Right kidney (tissue), 1 donor: Measurements from ENCODE around the gene ATP1B1.

Source experiments
- DNase-seq: peaks from one replicate; pipeline ENCODE4 v3.0.0-alpha.2; 2016

Gene ATP1B1

DNA sequence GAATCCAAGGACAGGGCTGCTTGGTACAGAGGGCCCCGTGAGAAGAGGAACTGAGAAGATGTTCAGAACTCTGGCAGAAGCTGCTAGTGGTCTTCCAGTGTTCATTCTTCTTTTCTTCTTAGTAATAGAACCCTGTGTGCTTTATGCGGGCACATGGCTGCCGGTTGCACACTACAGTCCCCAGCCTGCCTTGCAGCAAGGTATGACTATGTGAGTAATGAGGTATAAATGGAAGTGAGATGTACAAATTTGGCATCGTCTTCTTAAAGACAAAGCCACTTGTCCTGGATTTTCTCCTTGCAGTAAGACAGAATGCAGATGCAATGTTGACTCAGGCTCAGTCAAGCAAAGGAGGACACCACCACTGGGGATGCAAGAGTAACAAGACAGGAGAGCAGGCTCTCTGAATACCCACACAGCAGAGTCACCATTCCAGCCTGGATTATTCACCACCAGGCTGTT, 15.0 kb upstream of the ATP1B1 start:
- no peak for DNase-seq

DNA sequence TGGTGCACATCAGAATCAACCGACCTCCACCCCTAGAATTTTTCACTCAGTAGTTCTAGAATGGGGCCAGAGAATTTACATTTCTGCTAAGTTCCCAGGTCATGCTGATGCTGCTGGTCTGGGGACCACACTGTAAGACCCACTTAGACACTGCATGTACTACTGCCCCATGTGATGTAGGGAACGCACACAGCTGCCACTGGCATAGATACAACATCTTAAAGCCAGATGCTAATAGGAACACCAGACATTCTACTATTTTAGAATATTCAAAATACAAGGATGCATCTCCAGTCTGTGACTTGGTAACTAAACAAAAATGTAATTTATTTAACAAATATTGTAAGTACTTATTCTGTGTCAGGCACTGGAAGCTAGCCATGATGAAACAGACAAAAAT, 14.1 kb upstream of the ATP1B1 start:
- no peak for DNase-seq

GRCh38 chr1:169094897-169095569, 11.5 kb upstream of the ATP1B1 start:
- DNase-seq = no peak

DNA sequence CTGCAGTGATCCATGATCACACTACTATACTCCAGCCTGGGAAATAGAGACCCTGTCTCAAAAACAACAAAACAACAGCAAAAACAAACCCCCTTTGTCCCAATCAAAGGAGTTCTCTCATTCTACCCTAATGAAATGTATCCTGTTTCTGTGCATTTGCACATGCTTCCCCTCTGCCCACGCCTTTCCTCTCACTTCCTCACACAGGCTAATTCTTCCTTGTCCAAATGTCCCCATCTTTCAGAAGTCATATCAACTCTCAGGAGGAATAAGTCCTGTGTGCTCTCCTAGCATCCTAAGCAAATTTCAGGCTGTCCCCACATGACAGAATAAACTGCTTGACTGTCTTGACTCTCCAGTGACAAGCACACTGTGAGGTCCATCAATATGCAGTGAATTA, 8.1 kb upstream of the ATP1B1 start:
- no peak for DNase-seq

DNA sequence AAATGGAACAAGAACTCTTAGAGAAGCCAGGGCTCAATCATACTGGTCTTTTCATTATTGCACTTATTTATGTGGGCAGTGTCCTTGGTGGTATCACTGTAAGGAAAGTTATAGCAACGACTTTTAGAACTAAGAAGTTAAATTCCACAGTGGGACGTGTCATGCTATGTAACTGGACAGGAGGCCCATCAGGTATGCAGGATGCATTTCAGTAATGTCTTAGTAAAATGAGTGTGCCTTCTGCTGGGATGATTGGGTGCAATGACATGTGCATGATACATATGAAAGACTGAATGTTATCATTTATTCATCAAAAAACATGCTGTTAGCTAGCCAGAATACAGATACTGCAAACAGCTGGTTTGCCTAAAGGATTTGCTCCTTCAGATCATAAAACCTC, 6.9 kb upstream of the ATP1B1 start:
- DNase-seq = no peak

- DNase-seq = no peak
Measured at GRCh38 chr1:169100208-169100607, 6.3 kb upstream of the ATP1B1 start.

- no peak for DNase-seq
Measured at GRCh38 chr1:169100651-169101088, 5.8 kb upstream of the ATP1B1 start.

- DNase-seq = no peak
Measured at GRCh38 chr1:169102567-169102966, 3.9 kb upstream of the ATP1B1 start.

DNA sequence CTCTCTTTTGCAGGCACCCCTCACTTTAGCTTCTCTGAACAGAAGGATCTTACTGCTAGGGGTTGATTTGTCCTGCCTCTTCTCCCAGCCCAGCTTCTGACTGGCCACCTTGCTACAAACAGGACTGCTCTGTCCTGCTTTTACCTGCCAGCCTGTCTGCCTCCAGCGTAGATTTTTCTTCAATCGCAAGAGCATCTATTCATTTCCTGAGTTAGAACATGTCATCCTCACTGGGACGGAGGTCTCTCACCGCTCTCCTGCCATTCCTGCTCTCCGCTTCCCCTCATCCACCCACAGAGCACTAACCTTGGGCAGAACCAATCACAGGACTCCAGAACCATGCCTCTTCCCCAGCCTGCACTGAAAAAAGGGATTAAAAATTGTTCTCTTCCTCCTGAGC, 3.5 kb upstream of the ATP1B1 start:
- DNase-seq = no peak

- peak; percentile 56 for DNase-seq
Measured at GRCh38 chr1:169103480-169103893, 3.0 kb upstream of the ATP1B1 start.

DNA sequence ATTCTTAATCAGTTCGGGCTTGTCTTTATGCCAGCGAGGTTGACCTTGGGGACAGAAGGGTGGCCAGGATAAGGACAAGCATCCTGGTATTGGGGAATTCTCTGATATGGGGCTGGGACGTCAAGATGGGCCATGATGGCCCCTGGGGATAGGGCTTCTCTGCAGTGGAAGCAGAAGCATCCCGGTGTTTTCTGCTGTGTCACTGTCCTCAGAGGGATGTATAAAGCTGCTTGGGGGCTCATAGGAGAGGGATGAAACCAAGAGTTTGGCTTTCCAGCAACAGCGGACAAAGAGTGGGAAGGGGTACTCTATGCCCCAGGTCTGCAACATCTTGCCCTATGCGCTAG, 1.4 kb upstream of the ATP1B1 start:
- no peak for DNase-seq

GRCh38 chr1:169105434-169106094, 926 bp upstream of the ATP1B1 start:
- DNase-seq = peak; percentile 86

DNA sequence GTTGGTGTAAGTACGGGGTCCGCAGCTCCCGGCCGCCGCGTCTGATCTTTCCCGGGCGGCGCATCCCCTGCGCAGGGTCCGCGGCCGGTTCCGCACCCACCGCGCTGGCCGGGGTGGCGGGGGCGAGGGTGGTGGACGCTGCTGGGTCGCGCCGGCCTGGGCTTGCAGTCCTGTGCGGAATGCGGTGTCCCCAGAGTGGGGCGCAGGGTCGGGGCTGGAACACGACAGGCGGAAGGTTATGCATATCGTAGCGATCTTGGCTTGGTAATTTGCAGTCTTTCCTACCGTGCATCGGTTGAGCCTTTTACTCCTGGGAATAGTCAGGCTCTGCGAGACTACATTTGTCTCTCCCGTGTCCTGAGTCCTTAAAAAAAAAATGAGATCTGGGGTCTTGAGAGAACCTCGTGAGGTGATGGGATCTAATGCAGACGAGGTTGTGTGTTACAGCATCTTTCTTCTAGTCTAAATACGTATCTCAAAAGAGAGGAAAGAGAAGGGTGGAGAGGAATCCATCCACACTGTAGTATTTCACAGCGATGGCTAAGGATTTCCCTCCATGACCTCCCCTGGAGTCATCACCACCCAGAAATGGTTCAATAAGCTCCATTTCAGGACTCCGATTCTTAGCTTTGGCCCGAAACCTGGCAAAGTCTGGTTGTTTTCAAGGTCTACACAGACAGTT, 572 bp downstream of the ATP1B1 start:
- DNase-seq = no peak

GRCh38 chr1:169107603-169108208, 1.2 kb downstream of the ATP1B1 start:
- DNase-seq = peak; percentile 27

DNA sequence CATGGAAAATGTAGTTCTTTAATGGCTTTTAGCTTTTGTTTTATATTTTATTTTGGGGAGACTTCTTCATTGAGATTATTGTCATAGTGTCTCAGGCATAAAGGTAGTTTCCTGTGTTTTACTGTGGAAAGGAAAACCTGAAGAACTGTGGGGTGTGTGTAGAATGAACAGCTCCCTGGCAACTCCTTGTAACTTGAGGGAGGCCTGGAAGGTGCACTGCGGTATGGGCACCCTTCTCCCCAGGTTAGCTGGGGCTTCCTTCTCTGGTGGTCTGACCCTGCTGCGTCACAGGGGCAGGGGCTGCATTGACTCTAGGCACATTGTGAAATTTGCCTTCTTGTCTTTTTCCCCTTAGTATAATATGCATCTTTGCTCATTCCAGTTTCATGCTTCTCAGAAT, 1.7 kb downstream of the ATP1B1 start:
- DNase-seq = peak; percentile 31

- peak; percentile 26 for DNase-seq
Measured at GRCh38 chr1:169108863-169109560, 2.5 kb downstream of the ATP1B1 start.

DNA sequence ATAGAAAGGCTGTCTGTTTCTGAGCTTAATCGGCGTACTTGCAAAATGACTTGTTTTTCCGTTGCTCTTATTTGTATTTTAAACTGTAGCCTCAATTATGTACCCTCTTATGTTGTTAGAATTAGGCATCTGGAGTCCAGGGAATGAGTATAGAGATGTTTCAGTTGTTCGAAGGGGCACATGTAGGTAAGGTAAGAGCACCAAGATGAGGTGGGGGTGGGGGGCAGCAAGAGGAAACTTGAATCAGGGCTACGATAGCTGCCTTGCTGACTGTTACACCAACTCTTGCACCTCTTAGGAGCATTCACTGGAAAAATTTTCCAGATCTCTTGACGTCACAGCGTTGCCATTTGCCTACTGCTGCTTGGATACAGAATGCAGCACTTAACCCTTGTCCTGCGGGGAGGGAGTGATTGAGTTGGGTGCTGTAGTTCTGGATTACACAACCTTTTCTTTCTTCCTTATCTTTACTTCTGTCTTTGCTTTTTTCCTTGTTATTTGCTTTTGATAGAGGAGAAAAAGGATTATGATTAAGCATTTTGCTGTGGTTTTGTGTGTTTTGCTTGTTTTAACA, 3.2 kb downstream of the ATP1B1 start:
- peak; percentile 37 for DNase-seq

- no peak for DNase-seq
Measured at GRCh38 chr1:169110236-169110635, 3.7 kb downstream of the ATP1B1 start.

GRCh38 chr1:169110689-169111447, 4.4 kb downstream of the ATP1B1 start:
- no peak for DNase-seq

GRCh38 chr1:169111472-169111871, 5.0 kb downstream of the ATP1B1 start:
- DNase-seq = no peak

- DNase-seq = no peak
Measured at GRCh38 chr1:169112241-169112640, 5.8 kb downstream of the ATP1B1 start.
